Heart left ventricle (tissue), 13 donors: ENCODE results near the gene ANKRD18A.
"Not testable (repeated sequence)": the region's sequence is repeated elsewhere in the genome, so short reads cannot be mapped to it uniquely, and the experiment has no call there.

Source experiments
- POLR2A ChIP-seq, 2 donors: fragments of 450-650 bp; IDR thresholded peaks; one replicate each; pipeline ENCODE4 v1.6.1; 2017; ENCODE audit warnings: antibody characterized with exemption in 2 of 2, mild to moderate bottlenecking in 2 of 2, moderate library complexity in 2 of 2
- TF ChIP-seq, protein P1 (sequence below), 12 donors: fragments of 200-600 bp; sonication (generic) in 4 of 12; IDR thresholded peaks; one replicate each; pipeline versions ENCODE4 v1.5.0 to v1.8.0; 2018 to 2022; ENCODE audit warnings: antibody characterized with exemption in 12 of 12, mild to moderate bottlenecking in 5 of 12
- donor health status: ischemic (EF 13 %, LVEDD 7.1; RV severe dilation, severe dysfunction).
- donor health status: DM: no; HTN: yes; CAD: no.
- donor health status: DM: no; HTN: no; CAD: no.
- donor health status: ischemic (EF 25% LVEDD 6.9; RV normal size, moderate dysfunction).
- donor health status: ischemic (EF 25% LVEDD 5.7; RV mildly dilated, moderate dysfunction).
- donor health status: ischemic (EF 35%, LVEDD 5.7; RV mildly dilated, moderate dysfunction).
- donor health status: nonischemic (EF 11% LVEDD 7.7; RV severe dilation, severe dysfunction).
- donor health status: DM: yes; HTN: yes; CAD: no.
- donor health status: PGD.
- donor health status: ischemic (EF 29% LVEDD 5.4; RV normal size, mild dysfunction).
- donor health status: nonischemic (EF 23%, LVEDD 6.1; RV moderate dilation, normal function).

DNA sequence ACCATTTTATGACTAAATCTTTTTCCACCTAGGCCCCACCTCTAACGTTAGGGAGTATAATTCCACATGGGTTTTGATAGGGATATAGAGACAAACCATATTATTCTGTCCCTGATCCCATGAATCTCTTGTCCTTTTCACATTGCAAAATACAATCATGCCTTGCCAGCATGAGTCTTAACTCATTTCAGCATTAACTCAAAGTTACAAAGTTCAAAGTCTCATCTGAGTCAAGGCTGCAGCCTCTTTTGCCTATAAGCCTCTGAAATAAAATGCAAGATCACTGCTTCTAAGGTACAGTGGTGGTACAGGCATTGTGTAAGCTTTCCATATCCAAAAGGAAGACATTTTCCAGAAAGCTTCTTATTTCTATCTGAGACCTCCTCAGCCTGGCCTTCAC lies 54.3 kb downstream of the ANKRD18A start:
- TF ChIP-seq, protein P1, sequence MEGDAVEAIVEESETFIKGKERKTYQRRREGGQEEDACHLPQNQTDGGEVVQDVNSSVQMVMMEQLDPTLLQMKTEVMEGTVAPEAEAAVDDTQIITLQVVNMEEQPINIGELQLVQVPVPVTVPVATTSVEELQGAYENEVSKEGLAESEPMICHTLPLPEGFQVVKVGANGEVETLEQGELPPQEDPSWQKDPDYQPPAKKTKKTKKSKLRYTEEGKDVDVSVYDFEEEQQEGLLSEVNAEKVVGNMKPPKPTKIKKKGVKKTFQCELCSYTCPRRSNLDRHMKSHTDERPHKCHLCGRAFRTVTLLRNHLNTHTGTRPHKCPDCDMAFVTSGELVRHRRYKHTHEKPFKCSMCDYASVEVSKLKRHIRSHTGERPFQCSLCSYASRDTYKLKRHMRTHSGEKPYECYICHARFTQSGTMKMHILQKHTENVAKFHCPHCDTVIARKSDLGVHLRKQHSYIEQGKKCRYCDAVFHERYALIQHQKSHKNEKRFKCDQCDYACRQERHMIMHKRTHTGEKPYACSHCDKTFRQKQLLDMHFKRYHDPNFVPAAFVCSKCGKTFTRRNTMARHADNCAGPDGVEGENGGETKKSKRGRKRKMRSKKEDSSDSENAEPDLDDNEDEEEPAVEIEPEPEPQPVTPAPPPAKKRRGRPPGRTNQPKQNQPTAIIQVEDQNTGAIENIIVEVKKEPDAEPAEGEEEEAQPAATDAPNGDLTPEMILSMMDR (IDR thresholded peaks at IDR 0.05), result not testable (repeated sequence)
- not testable (repeated sequence) for TF ChIP-seq POLR2A (IDR thresholded peaks at IDR 0.05)
